Medulla oblongata (tissue), 1 donor: ENCODE data around the gene CASZ1.

Source experiments
- DNase-seq: peaks from one replicate; pipeline ENCODE4 v3.0.0-alpha.2; 2015; ENCODE audit errors: extremely low spot score

The CASZ1 gene

DNA sequence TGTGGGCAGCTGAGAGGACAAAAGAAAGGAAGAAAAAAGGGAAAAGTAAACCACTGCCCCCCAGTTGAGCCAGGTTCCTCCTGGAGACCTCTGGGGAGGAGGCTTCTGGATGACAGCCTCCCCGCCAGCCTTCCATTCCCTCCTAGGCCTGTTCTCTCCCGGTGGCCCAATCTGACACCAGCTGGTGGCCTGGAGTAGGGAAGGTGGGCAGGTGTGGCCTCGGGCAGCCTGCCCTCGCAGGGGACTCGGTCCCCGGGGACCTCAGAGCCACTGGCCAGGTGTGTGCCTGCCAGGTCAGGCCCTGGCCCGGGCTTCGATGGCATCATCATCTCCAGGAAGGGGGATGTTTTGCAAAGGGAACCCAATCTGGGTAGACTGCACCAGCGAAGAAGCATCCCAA, 159.0 kb downstream of the CASZ1 start:
- no peak for DNase-seq

- DNase-seq = no peak
These were observed 160.5 kb downstream of the CASZ1 start for GRCh38 chr1:10635992-10636391.

DNA sequence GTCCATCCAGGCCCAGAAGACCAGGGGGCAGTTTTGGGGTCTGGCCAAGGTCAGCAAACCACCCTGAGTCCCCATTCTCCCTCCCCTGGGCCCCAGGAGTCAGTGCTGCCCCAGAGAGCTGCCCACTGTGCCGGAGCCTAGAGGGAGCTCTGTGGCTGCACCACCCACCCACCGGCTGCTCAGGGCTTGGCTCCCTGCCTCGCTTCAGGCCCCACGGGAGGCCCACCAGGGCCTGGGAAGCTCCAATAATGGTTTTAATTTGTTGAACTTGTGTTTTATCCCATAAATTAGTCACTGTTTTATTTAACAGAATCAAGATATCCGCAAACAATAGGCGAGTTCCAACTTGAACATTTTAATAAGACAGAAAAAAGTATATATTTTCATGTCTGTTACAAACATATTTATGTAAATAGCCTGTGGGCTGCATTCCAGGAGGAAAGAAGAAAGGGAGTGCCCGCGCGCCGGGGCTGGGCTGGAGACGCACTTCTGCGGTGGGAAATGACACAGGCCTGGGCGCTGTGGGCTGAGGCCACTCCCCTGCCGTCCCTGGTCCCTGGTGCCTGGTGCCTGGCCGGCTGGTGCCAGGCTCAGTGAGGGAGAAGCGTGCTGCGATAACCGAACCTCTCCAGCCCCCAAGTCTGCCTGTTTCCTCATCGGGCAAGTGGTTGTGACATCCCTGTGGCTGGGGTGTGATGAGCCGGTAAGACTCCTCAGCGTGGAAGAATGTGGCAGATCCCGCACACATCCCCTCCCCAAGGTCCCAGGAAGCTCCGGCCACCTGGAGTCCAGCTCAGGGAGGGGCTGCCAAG, 161.2 kb downstream of the CASZ1 start:
- DNase-seq = no peak

GRCh38 chr1:10634428-10635084, 161.9 kb downstream of the CASZ1 start:
- DNase-seq = no peak

GRCh38 chr1:10634075-10634427, 162.4 kb downstream of the CASZ1 start:
- DNase-seq = no peak

DNA sequence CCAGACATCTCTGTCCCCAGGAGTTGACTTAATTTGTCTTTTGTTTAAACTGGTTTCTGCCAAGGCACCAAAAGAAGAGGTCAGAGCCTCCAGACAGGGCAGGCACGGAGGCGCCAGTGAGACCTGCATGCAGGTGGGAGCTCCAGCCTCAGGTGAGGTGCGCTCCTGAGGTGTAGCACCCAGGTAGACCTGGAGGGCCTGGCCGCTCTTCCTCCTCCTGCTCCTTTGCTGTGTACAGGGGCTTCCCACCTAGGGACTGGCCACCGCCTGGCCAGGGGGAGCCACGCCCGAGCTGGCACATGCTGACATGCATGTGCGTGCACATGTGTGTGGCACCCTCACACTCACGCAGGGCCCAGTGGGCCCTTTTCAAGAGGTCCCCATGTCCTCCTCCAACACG, 163.0 kb downstream of the CASZ1 start:
- no peak for DNase-seq

- DNase-seq = no peak
These were observed 163.8 kb downstream of the CASZ1 start for GRCh38 chr1:10632691-10633090.

GRCh38 chr1:10631811-10632593, 164.4 kb downstream of the CASZ1 start:
- DNase-seq = no peak

DNA sequence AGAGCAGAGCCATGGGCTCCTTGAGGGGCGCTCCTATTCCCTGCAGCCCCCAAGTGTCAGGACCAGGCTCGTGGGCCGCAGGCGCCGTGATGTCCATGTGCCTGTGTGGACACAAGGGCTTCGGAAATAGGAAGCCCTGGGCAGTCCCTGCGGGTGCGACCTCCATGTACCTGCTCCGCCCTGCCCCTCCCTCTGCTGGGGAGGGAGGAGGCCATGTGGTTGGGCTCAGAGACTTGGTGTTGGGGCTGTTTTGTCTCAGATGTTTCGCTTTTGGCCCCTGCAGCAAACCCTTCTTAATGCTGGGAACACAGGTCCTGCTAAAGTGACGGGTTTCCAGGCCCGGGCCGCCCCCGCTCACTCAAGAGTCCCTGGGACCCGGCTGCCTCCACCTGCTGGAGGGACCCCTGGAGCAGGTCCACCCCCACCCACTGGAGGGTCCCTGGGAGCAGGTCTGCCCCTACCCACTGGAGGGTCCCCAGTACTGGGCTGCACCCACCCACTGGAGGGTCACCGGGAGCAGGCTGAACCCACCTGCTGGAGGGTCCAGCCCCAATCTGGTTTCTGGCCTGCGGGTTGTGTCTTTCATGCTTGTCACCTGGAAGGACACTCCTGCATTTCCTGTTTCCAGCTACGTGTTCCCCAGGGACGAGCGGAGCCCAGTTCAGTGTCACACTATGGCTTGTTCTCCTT, 165.2 kb downstream of the CASZ1 start:
- no peak for DNase-seq

DNA sequence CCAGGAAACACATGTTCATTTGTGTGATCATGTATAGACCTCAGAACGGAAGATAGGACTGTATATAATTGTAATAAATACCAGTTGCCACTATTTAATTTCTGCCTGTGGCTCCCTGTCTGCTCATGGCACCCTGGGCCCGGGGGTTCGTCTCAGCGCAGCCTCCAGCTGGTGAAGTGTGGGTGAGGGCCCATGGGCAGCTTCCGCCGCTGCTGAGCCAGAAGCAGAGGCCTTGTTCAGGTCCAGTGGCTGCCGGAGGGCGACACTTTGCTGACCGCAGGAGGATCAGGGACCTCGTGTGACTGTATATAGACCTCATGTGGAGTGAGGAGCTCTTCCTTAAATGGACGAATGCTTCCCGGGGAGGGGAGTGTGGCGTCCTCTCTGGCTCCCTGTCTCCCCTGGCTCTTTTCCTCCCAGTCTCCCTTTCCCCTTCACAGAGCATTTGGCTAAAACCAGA, 165.8 kb downstream of the CASZ1 start:
- DNase-seq = no peak

- no peak for DNase-seq
These were observed 166.5 kb downstream of the CASZ1 start for GRCh38 chr1:10629816-10630571.

DNA sequence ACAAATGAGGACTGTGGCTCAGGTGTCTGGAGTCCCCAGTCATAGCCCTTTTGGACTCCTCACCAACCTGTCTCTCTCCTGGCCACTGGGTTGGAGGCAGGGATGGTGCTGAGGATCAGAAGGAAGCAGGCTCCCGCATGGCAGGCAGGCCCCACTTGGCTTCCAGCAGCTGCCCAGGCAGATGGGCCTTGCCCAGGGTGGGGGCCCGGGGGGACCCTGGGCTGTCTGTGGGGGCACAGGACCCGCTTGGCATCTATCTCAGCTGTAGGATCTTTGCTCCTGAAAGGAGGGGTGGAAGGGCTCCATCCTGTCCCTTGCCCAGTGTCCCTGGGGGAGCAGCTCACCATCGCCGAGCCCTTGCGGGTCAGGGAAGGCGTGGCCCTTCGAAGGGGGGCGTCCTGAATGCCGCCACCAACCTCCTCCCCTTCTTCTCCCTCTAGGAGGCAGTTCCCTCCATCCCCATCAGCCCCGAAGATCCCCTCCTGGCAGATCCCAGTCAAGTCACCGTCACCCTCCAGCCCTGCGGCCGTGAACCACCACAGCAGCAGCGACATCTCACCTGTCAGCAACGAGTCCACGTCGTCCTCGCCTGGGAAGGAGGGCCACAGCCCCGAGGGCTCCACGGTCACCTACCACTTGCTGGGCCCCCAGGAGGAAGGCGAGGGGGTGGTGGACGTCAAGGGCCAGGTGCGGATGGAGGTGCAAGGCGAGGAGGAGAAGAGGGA, 167.2 kb downstream of the CASZ1 start:
- DNase-seq = no peak

GRCh38 chr1:10628685-10629084, 167.8 kb downstream of the CASZ1 start:
- peak; percentile 18 for DNase-seq

- DNase-seq = no peak
These were observed 169.5 kb downstream of the CASZ1 start for GRCh38 chr1:10626791-10627410.

GRCh38 chr1:10626131-10626731, 170.2 kb downstream of the CASZ1 start:
- DNase-seq = no peak

GRCh38 chr1:10625554-10625953, 170.9 kb downstream of the CASZ1 start:
- DNase-seq = no peak

DNA sequence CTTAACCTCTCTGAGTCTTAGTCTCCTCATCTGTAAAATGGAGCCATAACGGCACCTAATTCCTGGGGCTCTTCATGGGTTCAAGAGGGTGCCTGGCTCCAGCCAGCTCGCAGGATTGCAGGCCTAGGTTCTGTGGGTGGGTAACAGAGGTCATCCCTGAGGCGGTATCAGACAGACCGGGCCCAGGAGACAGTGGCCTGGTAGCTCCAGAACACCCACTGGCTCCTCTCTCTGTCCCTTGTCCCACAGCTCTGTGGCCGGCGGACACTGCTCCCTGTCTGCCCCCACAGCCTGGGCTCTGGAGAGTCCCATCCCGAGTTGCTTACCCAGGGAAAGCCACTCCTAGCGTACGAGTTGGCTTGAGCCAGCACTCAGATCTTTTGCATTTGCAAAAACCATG, 171.4 kb downstream of the CASZ1 start:
- DNase-seq = no peak

DNA sequence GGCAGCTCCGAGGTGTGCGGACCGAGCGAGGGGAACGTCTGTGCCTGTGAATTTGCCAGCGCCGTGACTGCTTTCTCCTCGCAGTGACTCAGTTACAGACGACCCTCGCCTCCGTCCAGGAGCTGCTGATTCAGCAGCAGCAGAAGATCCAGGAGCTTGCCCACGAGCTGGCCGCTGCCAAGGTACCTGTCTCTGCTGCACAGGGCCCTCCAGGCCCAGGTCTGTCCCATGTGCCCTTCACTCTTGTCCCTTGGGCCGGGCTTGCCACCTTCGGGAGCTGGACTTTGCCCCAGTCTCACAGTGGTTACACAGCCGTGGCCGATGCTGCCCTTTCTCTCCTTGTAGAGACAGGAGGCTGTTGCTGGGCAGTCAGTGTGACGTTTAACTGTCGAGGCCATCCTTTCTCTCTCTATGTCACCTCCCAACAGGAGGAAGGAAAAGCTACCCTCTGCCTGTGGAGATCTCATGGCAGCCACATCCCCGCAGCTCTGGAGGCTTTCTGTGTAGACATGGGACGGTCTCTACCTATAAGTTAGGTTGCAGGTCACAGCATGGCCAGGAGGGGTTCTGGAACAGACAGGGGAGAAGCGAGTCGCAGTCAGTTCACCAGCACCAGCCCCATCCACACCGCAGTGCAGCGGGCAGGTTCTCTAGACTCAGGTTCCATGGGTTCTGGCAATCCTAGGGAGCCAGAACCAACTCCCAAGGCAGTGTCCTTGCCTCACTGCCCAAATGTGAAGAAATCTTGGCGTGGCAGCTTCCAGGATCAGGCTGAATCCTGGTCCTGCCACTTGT, 172.0 kb downstream of the CASZ1 start:
- no peak for DNase-seq

DNA sequence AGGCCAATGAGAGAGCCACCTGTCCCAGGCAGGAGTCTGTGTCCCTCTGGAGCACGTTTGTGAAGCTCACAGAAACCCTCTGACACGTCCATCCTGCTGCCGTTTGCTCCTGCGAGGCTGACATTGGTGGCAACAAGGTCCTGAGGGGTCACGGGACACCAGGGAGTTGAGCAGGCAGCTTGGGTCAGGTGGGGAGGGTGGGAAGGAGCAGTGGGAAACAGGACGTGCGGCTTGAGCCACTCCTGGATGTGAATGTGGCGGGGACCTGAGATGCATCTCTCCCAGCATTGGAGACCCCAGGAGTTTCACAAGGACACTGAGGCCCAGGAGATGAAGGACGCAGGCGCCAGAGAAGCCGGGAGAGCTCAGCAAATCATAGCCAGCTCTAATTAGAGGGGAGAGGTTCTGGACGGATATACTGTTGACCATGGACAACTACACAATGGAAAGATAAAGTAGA, 172.7 kb downstream of the CASZ1 start:
- no peak for DNase-seq
